CD1c-positive myeloid dendritic cell (primary cell): ENCODE measurements around the gene KLRF2.
"Not testable (repeated sequence)": the region's sequence is repeated elsewhere in the genome, so short reads cannot be mapped to it uniquely, and the experiment has no call there.

Experiments used
- DNase-seq: peaks from one replicate; pipeline ENCODE4 v3.0.0-alpha.2; 2016; ENCODE audit errors: extremely low spot score

Gene KLRF2, protein sequence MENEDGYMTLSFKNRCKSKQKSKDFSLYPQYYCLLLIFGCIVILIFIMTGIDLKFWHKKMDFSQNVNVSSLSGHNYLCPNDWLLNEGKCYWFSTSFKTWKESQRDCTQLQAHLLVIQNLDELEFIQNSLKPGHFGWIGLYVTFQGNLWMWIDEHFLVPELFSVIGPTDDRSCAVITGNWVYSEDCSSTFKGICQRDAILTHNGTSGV

GRCh38 chr12:9881246-9881645 is at the start of gene KLRF2:
TSS of gene KLRF2 (plus strand) at chr12:9881489. CDS start at chr12:9881596, 107 bp downstream.
- DNase-seq = no peak

GRCh38 chr12:9831720-9832119 is 49.6 kb upstream of the KLRF2 start:
- no peak for DNase-seq

DNA sequence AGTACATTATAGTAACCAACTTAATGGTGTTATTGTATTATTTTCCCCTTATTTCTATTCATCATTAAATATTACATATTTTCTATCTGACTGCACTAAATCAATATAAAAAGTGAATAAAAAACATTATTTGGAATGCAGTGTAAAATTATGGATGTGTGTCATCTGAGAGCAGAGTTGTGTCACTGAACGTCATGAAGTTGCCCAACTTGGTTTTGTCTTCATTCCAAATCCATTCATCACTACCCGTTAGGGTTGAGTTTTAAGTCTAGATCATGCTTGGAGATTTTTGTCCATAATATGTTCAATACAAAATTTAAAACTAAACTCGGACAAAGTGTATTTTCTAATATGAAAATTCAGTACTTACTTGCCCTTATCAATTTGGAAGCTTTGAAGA is 37.9 kb upstream of the KLRF2 start:
- DNase-seq = no peak

- no peak for DNase-seq
Measured at GRCh38 chr12:9848899-9849298, 32.4 kb upstream of the KLRF2 start.

- no peak for DNase-seq
Measured at GRCh38 chr12:9851050-9851449, 30.2 kb upstream of the KLRF2 start.

DNA sequence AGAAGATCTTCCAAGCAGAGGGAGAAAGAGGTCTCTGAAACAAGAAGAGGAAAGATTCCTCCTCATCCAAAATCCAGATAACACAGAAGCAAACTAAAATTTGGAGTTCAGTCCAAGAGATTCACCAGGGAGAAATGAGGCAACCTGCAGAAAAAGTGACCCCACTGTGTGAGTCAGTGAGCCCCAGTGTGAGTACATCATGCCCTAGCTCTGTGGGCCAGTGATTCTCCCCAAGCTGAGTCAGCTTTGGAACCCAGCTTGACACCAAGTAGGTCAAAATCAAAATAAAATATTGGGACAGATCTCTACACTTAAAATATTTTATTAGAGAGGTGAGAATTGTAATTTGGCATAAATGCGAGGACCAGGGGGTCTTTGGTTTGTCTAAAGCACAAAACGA is 29.4 kb upstream of the KLRF2 start:
- no peak for DNase-seq

DNA sequence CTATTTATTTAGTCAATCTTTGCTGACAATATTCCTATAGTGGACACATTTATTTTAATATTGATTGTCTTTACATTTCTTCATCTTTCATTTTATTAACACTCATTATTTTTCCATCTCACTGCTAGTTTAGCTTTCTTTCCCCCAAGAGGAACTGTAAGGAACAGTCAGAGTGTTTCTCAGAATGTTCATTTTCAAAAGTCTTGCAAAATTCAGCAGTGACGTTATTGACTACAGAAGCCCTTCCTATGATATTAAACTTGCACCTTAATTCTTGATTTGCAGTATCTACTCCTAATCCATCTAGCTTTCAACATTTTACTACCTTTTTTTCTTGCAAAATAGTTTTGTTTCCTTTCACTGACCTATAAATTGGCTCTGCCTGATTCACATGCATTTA is 25.1 kb upstream of the KLRF2 start:
- DNase-seq = peak; percentile 64

DNA sequence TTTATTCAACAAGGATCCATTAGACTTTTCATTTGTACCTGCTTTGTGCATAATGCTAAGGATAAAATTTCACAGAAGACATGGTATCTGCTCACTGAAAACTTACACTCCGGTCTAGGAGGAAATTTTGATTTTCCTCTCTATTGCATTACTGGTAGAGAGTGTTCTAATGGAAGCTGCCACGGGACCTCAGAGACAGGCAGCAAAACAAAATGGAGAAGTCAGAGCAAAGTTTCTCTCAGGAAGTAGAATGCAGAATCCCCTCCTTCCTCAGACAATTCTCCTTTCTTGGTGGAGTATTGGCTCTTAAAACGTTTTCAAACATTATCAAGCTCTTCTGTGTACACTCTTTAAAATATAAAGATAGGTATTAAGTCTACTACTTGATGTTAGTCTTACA is 24.4 kb upstream of the KLRF2 start:
- DNase-seq = peak; percentile 47

DNA sequence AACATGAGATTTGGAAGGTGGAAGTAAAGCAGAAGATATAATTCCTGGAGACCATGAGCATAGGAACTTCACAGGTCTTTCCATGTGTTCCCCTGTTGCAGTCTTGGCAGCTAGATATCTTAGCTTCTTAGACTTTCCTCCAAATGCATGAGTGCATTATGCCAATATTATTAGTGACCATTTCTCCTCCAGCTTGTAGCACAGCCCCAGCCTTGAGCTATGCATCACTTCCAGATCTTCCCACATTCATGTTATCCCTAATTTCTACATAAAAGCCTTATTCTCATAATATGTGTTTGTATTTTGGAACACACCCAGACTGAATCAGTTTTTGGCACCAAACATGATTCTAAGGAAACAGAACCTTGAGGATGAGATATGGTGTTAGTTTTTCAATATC is 23.2 kb upstream of the KLRF2 start:
- no peak for DNase-seq

GRCh38 chr12:9864913-9865675 is 16.2 kb upstream of the KLRF2 start:
- DNase-seq = no peak

GRCh38 chr12:9866860-9867269 is 14.4 kb upstream of the KLRF2 start:
- DNase-seq = peak; percentile 32

DNA sequence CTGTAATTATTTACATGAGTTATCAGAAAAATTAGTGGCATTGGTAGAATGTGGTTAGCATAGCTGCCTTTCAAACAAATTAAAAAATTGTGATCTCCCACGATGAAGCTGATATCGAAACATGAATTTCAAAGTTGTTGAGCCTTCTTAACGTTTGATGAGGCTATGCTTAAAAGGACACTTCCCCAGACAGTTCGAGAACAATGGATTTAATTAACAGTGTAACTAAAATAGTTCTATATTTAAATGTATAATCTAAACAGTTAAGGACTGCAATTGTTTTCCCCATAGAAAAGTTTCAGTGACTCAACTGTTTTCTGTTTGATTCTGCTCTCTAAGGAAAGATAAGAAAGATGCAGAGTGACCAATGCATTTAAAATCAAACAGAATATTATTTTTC is 13.8 kb upstream of the KLRF2 start:
- peak; percentile 10 for DNase-seq

- DNase-seq = peak; percentile 44
Measured at GRCh38 chr12:9868311-9868801, 12.9 kb upstream of the KLRF2 start.

- no peak for DNase-seq
Measured at GRCh38 chr12:9868951-9869306, 12.4 kb upstream of the KLRF2 start.

DNA sequence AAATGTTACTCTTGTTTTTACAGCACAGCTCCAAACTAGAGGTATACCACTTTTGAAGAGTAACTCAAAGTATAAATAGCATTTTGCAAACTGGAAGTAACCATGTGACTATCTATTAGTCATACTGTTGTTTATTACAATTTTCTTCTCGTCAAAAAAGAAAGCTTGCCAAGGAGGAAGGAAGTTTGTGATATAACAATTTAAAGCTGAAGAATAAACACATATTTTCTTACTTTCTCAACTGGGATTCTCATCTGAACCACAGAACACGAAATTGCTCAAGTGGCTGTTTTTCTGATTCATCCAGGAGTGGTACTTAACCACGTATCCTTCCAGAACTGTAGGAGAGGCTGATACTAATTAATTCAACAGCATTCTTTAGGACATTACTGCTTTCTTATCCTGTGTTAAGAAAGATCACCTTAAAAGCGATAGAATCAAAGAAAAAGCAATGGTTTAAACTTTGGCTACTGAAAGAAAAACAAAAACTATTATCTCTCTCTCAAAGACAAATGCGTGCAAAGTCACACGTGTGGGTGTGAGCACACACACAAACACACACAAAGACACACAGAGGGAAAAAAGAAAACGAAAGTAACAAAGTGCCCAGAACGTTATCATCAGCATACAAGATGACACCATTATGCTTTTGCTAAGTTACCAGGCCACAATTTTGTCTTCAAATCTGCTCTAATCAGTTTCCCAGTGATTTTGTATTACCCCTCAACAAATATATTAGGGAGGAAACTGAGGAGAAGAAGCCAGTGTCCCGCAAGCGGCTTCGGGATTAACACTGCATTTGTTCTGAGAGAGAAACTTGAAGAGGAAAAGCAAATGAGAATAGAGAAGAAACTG is 11.8 kb upstream of the KLRF2 start, which contains the start of gene CLEC2B:
CLEC2B (minus strand) TSS at position 48 of the 855 bp plus-strand sequence.
- DNase-seq = peak; percentile 81

DNA sequence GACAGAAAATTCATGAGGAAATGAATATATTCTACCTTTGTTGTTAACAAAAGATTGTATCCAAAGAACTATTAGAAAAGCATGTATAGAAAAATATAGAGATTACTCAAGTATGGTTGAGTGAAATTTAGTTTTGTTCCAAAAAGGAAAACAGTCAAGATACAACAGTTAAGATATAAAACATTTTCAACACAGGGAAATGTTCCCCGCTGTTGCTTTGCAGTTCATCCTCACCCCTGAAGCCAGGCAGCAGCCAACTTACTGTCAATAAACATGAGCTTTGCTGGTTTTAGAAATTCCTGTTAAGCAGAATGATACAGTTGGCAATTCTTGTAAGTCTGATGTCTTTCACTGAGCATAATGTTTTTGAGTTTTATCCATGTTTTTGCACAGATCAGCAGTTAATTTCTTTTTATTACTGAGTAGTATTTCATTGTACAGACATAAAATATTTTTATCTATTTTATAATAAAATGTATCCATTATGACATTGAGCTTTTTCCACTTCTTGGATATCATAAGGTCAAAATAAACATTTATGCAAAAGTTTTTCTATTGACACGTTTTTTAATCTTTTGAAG is 10.9 kb upstream of the KLRF2 start:
- peak; percentile 15 for DNase-seq

DNA sequence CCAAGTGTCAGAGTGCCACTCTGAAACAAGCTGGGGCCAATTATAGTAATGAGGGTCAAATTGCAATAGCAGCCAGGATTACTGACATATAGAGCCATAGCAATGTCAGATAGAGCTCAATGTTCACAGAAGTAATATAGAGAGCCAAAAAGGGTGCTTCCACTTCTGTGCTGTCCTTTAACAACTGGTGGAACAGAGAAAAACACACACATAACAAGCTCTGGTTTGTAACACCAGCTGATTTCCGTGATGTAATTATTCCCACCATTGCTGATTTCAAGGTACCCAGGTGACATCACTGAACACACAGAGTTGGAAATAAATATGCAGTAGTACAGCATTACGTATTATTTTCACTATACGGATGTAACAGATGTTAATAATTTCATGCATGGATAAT is 9.1 kb upstream of the KLRF2 start:
- DNase-seq = no peak

DNA sequence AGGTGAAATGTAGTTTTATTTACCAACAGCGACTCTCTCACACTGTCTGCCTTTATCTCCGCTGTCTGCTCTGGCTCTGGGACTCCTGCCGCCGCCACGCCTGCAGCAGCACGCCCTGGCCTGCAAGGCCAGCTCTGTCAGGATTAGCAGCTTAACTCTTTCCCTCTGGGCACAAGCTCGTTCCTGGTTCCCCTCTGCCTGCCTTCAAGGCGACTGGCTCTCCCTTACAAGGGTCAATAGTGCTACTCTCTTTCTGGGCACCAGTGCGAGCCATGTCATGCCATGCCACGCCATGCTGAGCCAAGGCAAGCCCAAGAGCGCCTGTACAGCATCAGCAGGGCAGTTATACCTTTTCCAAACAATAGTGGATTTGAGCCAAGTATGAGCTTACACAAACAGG is 8.5 kb upstream of the KLRF2 start:
- no peak for DNase-seq

- DNase-seq = not testable (repeated sequence)
Measured at GRCh38 chr12:9876120-9876519, 5.2 kb upstream of the KLRF2 start.

- DNase-seq = no peak
Measured at GRCh38 chr12:9880532-9881078, 684 bp upstream of the KLRF2 start.

- no peak for DNase-seq
Measured at GRCh38 chr12:9881988-9882387, 699 bp downstream of the KLRF2 start.

- DNase-seq = no peak
Measured at GRCh38 chr12:9883175-9883574, 1.9 kb downstream of the KLRF2 start.
